ENCODE results near the gene SEMA5B.

DNA sequence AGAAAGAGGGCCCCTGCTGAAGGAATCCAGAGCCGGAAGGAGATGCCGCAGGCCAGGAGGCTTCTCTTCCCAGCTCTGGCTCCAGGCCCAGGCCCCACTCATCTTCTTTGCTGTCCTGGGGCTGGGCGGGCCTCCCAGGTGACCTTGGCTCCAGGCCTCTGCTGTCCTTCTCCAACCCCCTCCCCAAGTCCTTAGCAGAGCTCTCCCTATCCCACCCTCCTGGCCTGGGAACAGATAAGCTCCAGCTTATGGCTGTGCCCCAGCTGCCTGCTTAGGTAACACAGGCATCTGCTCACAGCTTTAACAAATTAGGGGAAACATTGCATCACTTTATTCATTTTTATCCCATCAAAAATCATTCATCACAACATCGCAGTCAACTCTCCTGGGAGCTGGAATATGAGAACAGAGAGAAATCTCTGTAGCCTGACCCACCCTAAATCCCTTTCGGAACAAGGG lies 86.9 kb downstream of the SEMA5B start:
- no peak for TF ChIP-seq CTCF (conservative IDR thresholded peaks at IDR 0.05; ENCODE audit: low read length)
- TF ChIP-seq EZH2phosphoT487 (IDR thresholded peaks at IDR 0.05; ENCODE audit: borderline replicate concordance, low read depth, low read length), result no peak
